ENCODE results near the gene TWNK. TPM values are rescaled to one million over a fixed set of nuclear protein-coding genes. Genes with fewer than 3 reads are reported as not detected.
A peak's percentile ranks its signal among the peaks of the same experiment; 100 is the strongest.

Gene TWNK
- total RNA-seq: 8.0 TPM
- long read RNA-seq, transcript TWNK-201 (5 exons, 3,621 nt): major isoform, 6 of 11 reads
- long read RNA-seq, partial matches to known transcripts: 1 of 11 reads
- long read RNA-seq, other reads (novel, unspliced or antisense): 2 of 11 reads

GRCh38 chr10:100986952-100987684, at the start of gene TWNK, which contains the start of gene MRPL43:
Gene TWNK, plus strand, starts transcription at chr10:100987543. Its CDS starts 668 bp downstream, at chr10:100988211.
Gene MRPL43, minus strand, starts transcription at chr10:100987497. Its CDS starts 54 bp downstream, at chr10:100987443.
- intact Hi-C loops (cut with micrococcal nuclease): no loop called here
- ATAC-seq: peak; percentile 90
- peak; percentile 89 for DNase-seq

GRCh38 chr10:100939763-100940344, 47.5 kb upstream of the TWNK start:
- no peak for ATAC-seq
- intact Hi-C loops (cut with micrococcal nuclease): no loop called here
- no peak for DNase-seq

GRCh38 chr10:100942229-100942628, 45.1 kb upstream of the TWNK start:
- DNase-seq (no peak), ATAC-seq (no peak)
- intact Hi-C loops (cut with micrococcal nuclease): no loop called here

DNA sequence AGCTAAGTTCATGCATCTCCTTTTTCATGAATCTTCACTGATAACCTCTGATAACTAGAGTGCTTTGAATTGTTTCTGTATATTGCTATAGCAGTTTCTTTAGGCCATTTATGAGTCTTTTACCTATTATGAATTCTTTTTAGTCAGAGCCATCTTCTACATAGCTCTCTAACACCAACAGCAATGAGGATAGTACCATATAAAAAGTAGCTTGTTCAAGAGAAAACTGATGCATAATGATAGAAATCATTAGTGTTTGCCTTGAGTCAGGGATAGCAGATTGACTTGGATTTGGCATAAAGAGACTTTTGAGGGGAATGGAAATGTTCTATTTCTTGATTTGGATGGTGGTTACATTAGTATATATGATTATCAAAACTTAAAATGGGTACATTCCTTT, 43.8 kb upstream of the TWNK start:
- intact Hi-C loops (cut with micrococcal nuclease): no loop called here
- DNase-seq: no peak
- no peak for ATAC-seq

- intact Hi-C loops (cut with micrococcal nuclease): no loop called here
- no peak for DNase-seq
- no peak for ATAC-seq
These were observed 41.6 kb upstream of the TWNK start for GRCh38 chr10:100945754-100946153.

GRCh38 chr10:100948916-100949315, 38.4 kb upstream of the TWNK start:
- DNase-seq: no peak
- intact Hi-C loops (cut with micrococcal nuclease): no loop called here
- no peak for ATAC-seq

GRCh38 chr10:100960251-100960650, 27.1 kb upstream of the TWNK start:
- DNase-seq (no peak), ATAC-seq (no peak)
- intact Hi-C loops (cut with micrococcal nuclease): no loop called here

GRCh38 chr10:100962351-100963080, 24.8 kb upstream of the TWNK start:
- ATAC-seq (no peak), DNase-seq (no peak)
- intact Hi-C loops (cut with micrococcal nuclease): no loop called here

DNA sequence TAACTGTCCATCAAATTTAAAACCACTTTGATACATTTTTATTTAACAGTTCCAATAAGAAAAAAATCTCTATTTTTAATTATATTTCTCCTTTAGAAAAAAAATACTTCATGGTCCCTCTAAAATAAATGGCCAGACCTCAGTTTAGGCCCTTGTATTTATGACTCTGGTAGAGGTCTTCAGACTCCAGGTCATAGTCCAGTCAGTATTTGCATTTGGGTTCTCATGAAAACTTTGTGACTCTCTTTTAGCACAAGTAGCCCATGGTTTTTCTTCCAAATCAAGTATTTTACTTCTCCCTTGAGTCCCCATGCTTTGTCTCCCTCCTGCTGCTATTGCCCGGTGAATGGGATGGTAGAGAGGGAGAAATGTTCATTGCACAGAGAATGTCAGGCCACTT, 23.5 kb upstream of the TWNK start:
- intact Hi-C loops (cut with micrococcal nuclease): no loop called here
- ATAC-seq: no peak
- DNase-seq: no peak

GRCh38 chr10:100965820-100966219, 21.5 kb upstream of the TWNK start:
- intact Hi-C loops (cut with micrococcal nuclease): no loop called here
- no peak for DNase-seq
- no peak for ATAC-seq

GRCh38 chr10:100966887-100967286, 20.5 kb upstream of the TWNK start:
- intact Hi-C loops (cut with micrococcal nuclease): no loop called here
- DNase-seq (no peak), ATAC-seq (no peak)

DNA sequence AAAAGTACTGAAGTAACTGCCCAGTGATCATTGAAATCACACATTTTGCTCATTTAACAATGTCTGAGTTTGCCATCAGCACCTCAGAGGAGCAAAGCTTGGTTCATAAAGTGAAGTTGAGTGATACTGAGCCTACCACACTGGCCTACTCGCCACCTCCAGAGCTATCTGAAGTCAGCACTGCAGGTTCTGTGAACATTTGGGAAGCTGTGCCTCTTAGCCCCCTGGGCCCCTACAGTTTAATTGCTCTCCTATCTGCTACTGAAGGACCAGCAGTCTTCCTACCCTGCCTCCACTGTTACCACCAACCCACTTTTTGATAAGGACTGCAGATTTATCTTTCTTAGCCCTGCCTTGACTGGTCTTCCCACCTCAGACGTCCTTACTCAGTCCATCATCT, 20.0 kb upstream of the TWNK start:
- ATAC-seq (no peak), DNase-seq (no peak)
- intact Hi-C loops (cut with micrococcal nuclease): no loop called here

GRCh38 chr10:100968062-100968736, 19.1 kb upstream of the TWNK start:
- ATAC-seq: no peak
- no peak for DNase-seq
- intact Hi-C loops (cut with micrococcal nuclease): no loop called here

DNA sequence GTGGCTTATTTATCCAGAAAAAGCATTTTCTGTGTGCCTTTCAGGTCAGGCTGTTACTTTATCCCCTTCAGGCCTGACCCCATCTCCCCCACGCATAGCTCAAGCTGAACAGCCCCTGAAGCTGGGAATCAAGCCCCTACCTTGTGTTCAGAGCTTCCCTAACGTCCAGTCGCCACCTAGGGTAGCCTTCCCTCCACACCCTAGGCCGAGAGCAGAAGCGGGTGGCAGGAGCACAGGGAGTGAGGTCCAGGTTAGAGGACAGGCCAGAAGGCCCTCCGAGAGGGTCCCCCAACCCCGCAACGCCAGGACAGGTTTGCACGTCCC, 18.5 kb upstream of the TWNK start:
- ATAC-seq: no peak
- no peak for DNase-seq
- intact Hi-C loops (cut with micrococcal nuclease): no loop called here

DNA sequence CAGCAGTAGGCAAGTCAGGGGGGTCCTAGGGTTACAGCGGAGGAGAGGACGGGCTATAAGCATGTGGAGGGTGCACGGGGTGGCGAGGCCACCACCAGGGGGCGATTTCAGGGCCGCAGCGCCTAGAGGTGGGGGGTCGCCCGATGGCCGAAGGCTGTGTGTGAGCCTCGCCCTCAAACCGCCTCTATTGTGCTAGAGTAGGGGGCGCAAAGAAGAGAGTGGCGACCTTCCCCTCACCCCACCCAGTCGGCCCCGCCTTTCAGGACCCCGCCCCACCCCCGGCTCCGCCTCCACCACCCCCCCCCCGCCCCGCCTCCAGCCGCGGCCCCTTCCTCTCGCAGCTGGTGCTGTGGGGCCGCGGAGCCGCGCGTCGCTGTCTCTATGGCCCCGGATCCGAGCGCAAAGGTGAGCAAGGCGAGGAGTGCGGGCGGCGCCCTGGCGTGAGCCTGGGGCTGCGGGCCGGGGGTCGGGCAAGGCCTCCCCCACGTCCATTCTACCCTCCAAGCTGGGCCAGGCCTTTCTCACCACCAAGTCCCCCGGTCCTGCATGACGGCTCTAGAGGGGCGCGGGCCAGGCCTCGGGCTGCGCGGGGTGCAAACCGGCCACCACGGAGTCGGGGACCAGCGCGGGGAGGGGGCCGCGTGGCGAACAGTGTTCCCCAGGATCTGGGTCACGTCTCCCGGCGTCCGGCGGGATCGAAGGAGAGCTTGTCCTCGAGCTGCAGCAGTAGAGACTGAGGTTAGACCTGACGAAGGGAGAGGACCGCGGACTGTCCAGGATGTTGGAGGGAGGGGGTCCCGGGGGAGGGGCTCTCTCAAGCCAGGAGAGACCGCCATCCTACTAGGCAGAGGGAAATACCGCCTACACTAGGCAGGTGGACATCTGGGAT, 17.9 kb upstream of the TWNK start, which contains the start of gene SEMA4G:
Gene SEMA4G, plus strand, starts transcription at position 318 of the 889 bp plus-strand sequence. CDS start 3,409 bp downstream, outside the sequence.
- ATAC-seq (peak; percentile 83), DNase-seq (peak; percentile 68)
- intact Hi-C loops (cut with micrococcal nuclease): no loop called here

- DNase-seq: no peak
- intact Hi-C loops (cut with micrococcal nuclease): no loop called here
- peak; percentile 18 for ATAC-seq
These were observed 17.0 kb upstream of the TWNK start for GRCh38 chr10:100970076-100970913.

GRCh38 chr10:100970914-100971811, 16.2 kb upstream of the TWNK start:
- no peak for ATAC-seq
- DNase-seq: no peak
- intact Hi-C loops (cut with micrococcal nuclease): no loop called here
